Esophagus muscularis mucosa (tissue), 4 donors: Measurements from ENCODE around the gene P4HB. TPM values are rescaled to one million over a fixed set of nuclear protein-coding genes. Genes with fewer than 3 reads are reported as not detected.
A peak's percentile ranks its signal among the peaks of the same experiment; 100 is the strongest.

ENCODE experiments used
- DNase-seq: peaks from one replicate; pipeline ENCODE4 v3.0.0-alpha.2; 2017; ENCODE audit errors: extremely low spot score
- H3K27ac ChIP-seq, 4 donors: fragments of 200-600 bp; sonication (generic); replicated peaks in 1 of 4; 1 replicate in 3 of 4; 2 replicates in 1 of 4; pipeline ENCODE4 v1.5.1; 2016 to 2019; ENCODE audit warnings: mild to moderate bottlenecking in 1 of 4
- H3K27me3 ChIP-seq, 4 donors: fragments of 200-600 bp; sonication (generic); one replicate each; pipeline versions ENCODE4 v1.5.1 to v1.6.0; 2016 to 2019
- H3K36me3 ChIP-seq, 4 donors: fragments of 200-600 bp; sonication (generic); one replicate each; pipeline ENCODE4 v1.5.1; 2016 to 2019
- H3K4me1 ChIP-seq, 4 donors: fragments of 200-600 bp; sonication (generic); one replicate each; pipeline ENCODE4 v1.5.1; 2016 to 2019
- H3K4me3 ChIP-seq, 4 donors: fragments of 200-600 bp; sonication (generic); 1 replicate in 2 of 4; 2 replicates in 2 of 4; pipeline ENCODE4 v1.5.1; 2016 to 2019; ENCODE audit warnings: mild to moderate bottlenecking in 4 of 4, moderate library complexity in 1 of 4
- H3K9me3 ChIP-seq, 4 donors: fragments of 200-600 bp; sonication (generic); 1 replicate in 3 of 4; 2 replicates in 1 of 4; pipeline ENCODE4 v1.5.1; 2016 to 2019
- CTCF ChIP-seq, 3 experiments: fragments of 200-600 bp in 2 of 3; fragments of 450-650 bp in 1 of 3; sonication (generic) in 2 of 3; IDR thresholded peaks; one replicate each; pipeline ENCODE4 v1.5.1; 2017 to 2019; ENCODE audit warnings: antibody characterized with exemption in 3 of 3, mild to moderate bottlenecking in 2 of 3, moderate library complexity in 1 of 3
- EP300 ChIP-seq: sonication (generic); formaldehyde crosslinking; IDR thresholded peaks from one replicate; pipeline ENCODE4 v1.6.1; 2017; ENCODE audit warnings: antibody characterized with exemption
- POLR2A ChIP-seq: fragments of 450-650 bp; IDR thresholded peaks from one replicate; pipeline ENCODE4 v1.6.1; 2017; ENCODE audit warnings: antibody characterized with exemption, moderate library complexity, mild to moderate bottlenecking, low read depth
- POLR2AphosphoS5 ChIP-seq, 2 donors: sonication (generic); formaldehyde crosslinking; IDR thresholded peaks; one replicate each; pipeline ENCODE4 v1.6.1; 2017; ENCODE audit warnings: antibody characterized with exemption in 2 of 2
- WGBS: methylation state at CpG from one replicate; pipeline ENCODE4 v1.1.5; 2018; 5-methylcytosine and 5-hydroxymethylcytosine counted together
- intact Hi-C: fragments of 100-400 bp; cut with DNase I; formaldehyde crosslinking; loops from one replicate; pipeline ENCODE4 v1.15.1; 2023
- total RNA-seq, 4 donors: library from RNA; depleted of rRNA; stranded (reverse); fragments of >200 nt; gene quantifications; one replicate each; pipeline versions ENCODE4 v1.1.0 to v1.2.1, GENCODE V29; 2016

P4HB gene
- total RNA-seq, 4 donors from 2014 or later: 269 to 334 (median 313) TPM

GRCh38 chr17:81823820-81824550 is 36.4 kb downstream of the P4HB start:
- no peak for DNase-seq
- intact Hi-C loops: no loop called here
- H3K27me3 ChIP-seq: peaks cover 0 to 10% (median 0%) of the 10 kb centered on the region in 4 donors
- WGBS: 87% methylated on average over 20 of the region's 33 CpGs
- H3K27ac ChIP-seq: peak overlapping the region in 1 of 4 donors; percentile 14
- no peak overlapping the region for H3K4me3 ChIP-seq
- peaks cover 23 to 65% (median 29%) of the 10 kb centered on the region in 4 donors for H3K4me1 ChIP-seq
- H3K9me3 ChIP-seq: no peaks in the 10 kb centered on the region
- H3K36me3 ChIP-seq: peaks cover 9 to 31% (median 21%) of the 10 kb centered on the region in 4 donors
- no peak for TF ChIP-seq POLR2A
- no peak for TF ChIP-seq POLR2AphosphoS5 (IDR thresholded peaks at IDR 0.05)
- no peak for TF ChIP-seq CTCF (IDR thresholded peaks at IDR 0.05)
- TF ChIP-seq EP300: no peak

GRCh38 chr17:81822996-81823819 is 37.1 kb downstream of the P4HB start:
- peak overlapping the region; percentile 77 to 84 (median 80) for H3K27ac ChIP-seq
- no peak for TF ChIP-seq POLR2AphosphoS5 (IDR thresholded peaks at IDR 0.05)
- TF ChIP-seq EP300: no peak
- 92% methylated on average over 22 of the region's 30 CpGs for WGBS

GRCh38 chr17:81822312-81822637 is 38.1 kb downstream of the P4HB start:
- TF ChIP-seq POLR2A (no peak), CTCF (IDR thresholded peaks at IDR 0.05) (no peak), EP300 (no peak), POLR2AphosphoS5 (IDR thresholded peaks at IDR 0.05) (no peak)
- no CpG with 5 or more reads among the region's 8 CpGs for WGBS
- Histone ChIP-seq H3K27me3 (peaks cover 0 to 18% (median 0%) of the 10 kb centered on the region in 4 donors), H3K27ac (peak overlapping the region; percentile 77 to 84 (median 80)), H3K9me3 (no peaks in the 10 kb centered on the region), H3K36me3 (peaks cover 9 to 31% (median 21%) of the 10 kb centered on the region in 4 donors), H3K4me1 (peaks cover 19 to 52% (median 24%) of the 10 kb centered on the region in 4 donors), H3K4me3 (no peak overlapping the region)
- intact Hi-C loops: no loop called here
- no peak for DNase-seq

More at GRCh38 chr17:81822996-81823819, 37.1 kb downstream of the P4HB start:
- peaks cover 19 to 57% (median 24%) of the 10 kb centered on the region in 4 donors for H3K4me1 ChIP-seq
- no peaks in the 10 kb centered on the region for H3K9me3 ChIP-seq
- peaks cover 0 to 10% (median 0%) of the 10 kb centered on the region in 4 donors for H3K27me3 ChIP-seq
- peaks cover 9 to 31% (median 21%) of the 10 kb centered on the region in 4 donors for H3K36me3 ChIP-seq
- H3K4me3 ChIP-seq: no peak overlapping the region
- intact Hi-C loops: no loop called here
- DNase-seq: no peak

GRCh38 chr17:81821603-81822311 is 38.6 kb downstream of the P4HB start:
- no peak for DNase-seq
- H3K36me3 ChIP-seq: peaks cover 9 to 31% (median 21%) of the 10 kb centered on the region in 4 donors
- peaks cover 0 to 23% (median 0%) of the 10 kb centered on the region in 4 donors for H3K27me3 ChIP-seq
- 45% methylated on average over 8 of the region's 20 CpGs for WGBS
- intact Hi-C loops: no loop called here
- TF ChIP-seq POLR2A (no peak), EP300 (peak; percentile 35), POLR2AphosphoS5 (IDR thresholded peaks at IDR 0.05) (peak; percentile 71 to 88), CTCF (IDR thresholded peaks at IDR 0.05) (peak; percentile 62 to 75 (median 69))
- H3K4me3 ChIP-seq: no peak overlapping the region
- H3K4me1 ChIP-seq: peaks cover 19 to 52% (median 24%) of the 10 kb centered on the region in 4 donors
- no peaks in the 10 kb centered on the region for H3K9me3 ChIP-seq
- H3K27ac ChIP-seq: peak overlapping the region; percentile 77 to 84 (median 80)
